PFSK-1 (cell line): Measurements from ENCODE around the gene COMMD9.

Experiments
- FOXP2 ChIP-seq: optimal IDR thresholded peaks from 2 replicates; pipeline ENCODE3; 2011; ENCODE audit warnings: borderline replicate concordance, control low read depth, inconsistent platforms; ENCODE audit not compliant: insufficient read depth; ENCODE audit errors: extremely low read length, extremely low read depth
- POLR2AphosphoS5 ChIP-seq: IDR thresholded peaks from 2 replicates; pipeline ENCODE4 v1.6.1; 2012; ENCODE audit warnings: low read depth, mild to moderate bottlenecking, control low read depth, low read length, moderate library complexity
- SIN3A ChIP-seq: IDR thresholded peaks from 2 replicates; pipeline ENCODE4 v1.6.1; 2012; ENCODE audit warnings: mild to moderate bottlenecking, low read length, moderate library complexity, borderline replicate concordance; ENCODE audit not compliant: insufficient read depth
- TAF1 ChIP-seq: IDR thresholded peaks from 2 replicates; pipeline ENCODE4 v1.6.1; 2012; ENCODE audit warnings: low read length, control low read depth, borderline replicate concordance; ENCODE audit not compliant: insufficient read depth
- TF ChIP-seq, protein P1 (sequence below), 2 experiments: IDR thresholded peaks; 2 replicates each; pipeline versions ENCODE4 v1.6.1 to v1.8.0; 2011 to 2012; ENCODE audit warnings: low read depth in 2 of 2, low read length in 2 of 2, control low read depth in 1 of 2, inconsistent platforms in 1 of 2, mild to moderate bottlenecking in 1 of 2, moderate library complexity in 1 of 2; ENCODE audit not compliant: insufficient read depth in 1 of 2

Gene COMMD9

DNA sequence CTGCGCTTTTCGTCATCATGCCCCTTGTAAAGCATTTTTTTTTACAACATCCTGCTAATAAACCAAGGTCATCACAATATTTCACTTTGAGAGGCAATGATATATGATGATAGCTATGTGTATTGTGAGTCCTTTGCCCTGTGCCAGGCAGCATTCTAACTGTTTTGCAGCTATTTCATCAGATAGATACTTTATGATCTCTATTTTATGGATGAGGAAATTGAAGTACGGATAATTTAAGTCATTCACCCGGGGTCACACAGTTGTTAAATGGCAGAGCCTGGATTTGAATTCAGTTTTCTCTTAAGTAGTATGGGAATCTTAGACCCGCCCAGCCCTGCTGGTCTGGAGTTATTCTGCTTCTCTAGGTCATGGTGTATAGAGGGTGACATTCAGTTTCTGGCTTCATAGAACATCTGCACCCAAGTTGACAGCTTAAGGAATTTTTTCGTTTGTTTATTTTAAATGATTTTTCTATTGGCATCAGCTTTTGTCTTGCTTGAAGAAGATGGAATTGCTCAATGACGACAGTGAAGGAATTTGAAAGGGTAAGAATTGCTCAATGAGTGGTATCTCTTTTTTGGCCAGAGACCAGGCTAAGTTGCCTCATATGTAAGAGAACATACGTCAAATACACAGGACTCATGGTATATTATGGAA lies 7.8 kb upstream of the COMMD9 start:
- TF ChIP-seq POLR2AphosphoS5 = no peak
- no peak for TF ChIP-seq FOXP2
- no peak for TF ChIP-seq SIN3A
- TF ChIP-seq, protein P1, sequence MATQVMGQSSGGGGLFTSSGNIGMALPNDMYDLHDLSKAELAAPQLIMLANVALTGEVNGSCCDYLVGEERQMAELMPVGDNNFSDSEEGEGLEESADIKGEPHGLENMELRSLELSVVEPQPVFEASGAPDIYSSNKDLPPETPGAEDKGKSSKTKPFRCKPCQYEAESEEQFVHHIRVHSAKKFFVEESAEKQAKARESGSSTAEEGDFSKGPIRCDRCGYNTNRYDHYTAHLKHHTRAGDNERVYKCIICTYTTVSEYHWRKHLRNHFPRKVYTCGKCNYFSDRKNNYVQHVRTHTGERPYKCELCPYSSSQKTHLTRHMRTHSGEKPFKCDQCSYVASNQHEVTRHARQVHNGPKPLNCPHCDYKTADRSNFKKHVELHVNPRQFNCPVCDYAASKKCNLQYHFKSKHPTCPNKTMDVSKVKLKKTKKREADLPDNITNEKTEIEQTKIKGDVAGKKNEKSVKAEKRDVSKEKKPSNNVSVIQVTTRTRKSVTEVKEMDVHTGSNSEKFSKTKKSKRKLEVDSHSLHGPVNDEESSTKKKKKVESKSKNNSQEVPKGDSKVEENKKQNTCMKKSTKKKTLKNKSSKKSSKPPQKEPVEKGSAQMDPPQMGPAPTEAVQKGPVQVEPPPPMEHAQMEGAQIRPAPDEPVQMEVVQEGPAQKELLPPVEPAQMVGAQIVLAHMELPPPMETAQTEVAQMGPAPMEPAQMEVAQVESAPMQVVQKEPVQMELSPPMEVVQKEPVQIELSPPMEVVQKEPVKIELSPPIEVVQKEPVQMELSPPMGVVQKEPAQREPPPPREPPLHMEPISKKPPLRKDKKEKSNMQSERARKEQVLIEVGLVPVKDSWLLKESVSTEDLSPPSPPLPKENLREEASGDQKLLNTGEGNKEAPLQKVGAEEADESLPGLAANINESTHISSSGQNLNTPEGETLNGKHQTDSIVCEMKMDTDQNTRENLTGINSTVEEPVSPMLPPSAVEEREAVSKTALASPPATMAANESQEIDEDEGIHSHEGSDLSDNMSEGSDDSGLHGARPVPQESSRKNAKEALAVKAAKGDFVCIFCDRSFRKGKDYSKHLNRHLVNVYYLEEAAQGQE (IDR thresholded peaks at IDR 0.05; ENCODE audit: insufficient read depth in 1 of 2, low read depth in 2 of 2, low read length in 2 of 2) = no peak
- TF ChIP-seq TAF1 = no peak

DNA sequence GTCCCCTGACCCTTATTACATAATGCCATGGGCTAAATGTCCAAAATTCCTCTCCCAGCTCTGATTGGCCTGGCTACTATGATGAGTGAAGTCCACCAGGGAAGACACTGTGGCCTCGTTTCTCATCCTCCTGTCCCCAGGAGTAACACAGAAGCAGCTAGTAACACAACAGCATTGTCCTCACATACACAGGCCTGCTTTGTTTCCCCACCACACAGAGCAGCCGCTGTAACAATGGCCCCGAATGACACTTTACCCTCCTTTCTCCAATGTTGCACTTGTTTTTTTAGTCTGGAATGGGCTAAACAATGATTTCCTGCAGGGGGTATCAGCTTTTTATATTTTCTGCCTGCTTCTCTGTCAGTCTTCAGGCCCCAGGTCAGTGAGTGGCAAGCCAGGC lies 6.7 kb upstream of the COMMD9 start, which contains the start of gene PRR5L:
Gene PRR5L (plus strand): TSS at position 363 of the 400 bp plus-strand sequence. CDS start 104,834 bp downstream, outside the sequence.
- TF ChIP-seq TAF1 (no peak), FOXP2 (no peak), POLR2AphosphoS5 (no peak), SIN3A (no peak)
- TF ChIP-seq, protein P1 (IDR thresholded peaks at IDR 0.05; ENCODE audit: insufficient read depth in 1 of 2, low read depth in 2 of 2, low read length in 2 of 2) = no peak

DNA sequence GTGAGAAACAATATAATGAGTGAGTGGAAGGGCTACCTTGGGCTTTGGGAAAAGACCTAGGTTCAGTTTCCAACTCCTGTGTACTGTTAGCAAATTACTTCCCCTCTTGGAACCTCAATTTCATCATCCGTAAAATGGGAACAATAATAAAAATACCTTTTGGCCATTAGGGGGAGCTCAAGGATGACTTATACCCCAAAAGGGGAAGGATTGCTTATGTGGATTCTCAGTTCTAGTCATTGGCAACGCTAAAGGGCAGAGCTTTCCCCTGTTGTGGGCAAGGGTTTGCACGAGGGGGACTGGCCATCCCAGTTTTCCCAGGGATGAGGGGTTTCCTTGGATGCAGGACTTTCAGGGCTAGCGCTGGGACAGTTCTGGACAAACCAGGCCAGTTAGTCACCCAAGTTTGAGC lies 3.1 kb upstream of the COMMD9 start:
- TF ChIP-seq TAF1 (no peak), POLR2AphosphoS5 (no peak), FOXP2 (no peak), SIN3A (no peak)
- TF ChIP-seq, protein P1 (IDR thresholded peaks at IDR 0.05; ENCODE audit: insufficient read depth in 1 of 2, low read depth in 2 of 2, low read length in 2 of 2) = no peak

DNA sequence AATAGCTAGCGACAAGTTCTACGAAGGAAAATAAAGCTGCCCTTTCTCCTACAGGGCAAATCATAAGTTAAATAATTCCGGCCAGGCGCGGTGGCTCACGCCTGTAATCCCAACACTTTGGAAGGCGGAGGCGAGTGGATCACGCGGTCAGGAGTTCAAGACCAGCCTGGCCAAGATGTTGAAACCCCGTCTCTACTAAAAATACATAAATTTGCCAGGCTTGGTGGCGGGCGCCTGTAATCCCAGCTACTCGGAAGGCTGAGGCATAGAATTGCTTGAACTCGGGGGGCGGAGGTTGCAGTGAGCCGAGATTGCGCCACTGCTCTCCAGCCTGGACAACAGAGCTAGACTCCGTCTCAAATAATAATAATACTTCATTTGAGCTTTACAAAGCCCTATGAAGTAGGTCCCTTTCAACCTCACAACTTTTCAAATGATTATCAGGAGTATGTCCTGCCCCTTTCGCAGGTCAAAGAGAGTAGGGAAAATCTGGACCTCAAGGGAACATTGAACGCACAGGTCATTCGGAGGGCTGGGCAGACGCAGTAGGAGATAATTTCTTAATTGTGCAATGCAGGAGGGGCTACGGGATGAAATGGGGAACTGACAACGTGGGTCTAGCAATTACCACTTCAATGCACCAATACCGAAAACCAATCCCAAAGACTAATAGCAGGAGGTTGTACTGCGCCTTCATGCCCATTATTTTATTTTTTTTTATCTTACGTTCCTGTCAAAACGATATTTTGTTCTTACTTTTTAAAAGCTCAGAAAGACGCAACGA lies 590 bp downstream of the COMMD9 start:
- TF ChIP-seq POLR2AphosphoS5 = no peak
- TF ChIP-seq, protein P1 (IDR thresholded peaks at IDR 0.05; ENCODE audit: insufficient read depth in 1 of 2, low read depth in 2 of 2, low read length in 2 of 2) = no peak
- no peak for TF ChIP-seq TAF1
- no peak for TF ChIP-seq FOXP2
- no peak for TF ChIP-seq SIN3A
